GM18867 (cell line): Measurements from ENCODE around the gene MSANTD7.

Experiments
- ATAC-seq: cut with Tn5 transposase; IDR thresholded peaks from one replicate; pipeline ENCODE4 v1.9.1; 2021; ENCODE audit warnings: mild to moderate bottlenecking, moderate library complexity; ENCODE audit not compliant: unreplicated experiment

Gene MSANTD7

DNA sequence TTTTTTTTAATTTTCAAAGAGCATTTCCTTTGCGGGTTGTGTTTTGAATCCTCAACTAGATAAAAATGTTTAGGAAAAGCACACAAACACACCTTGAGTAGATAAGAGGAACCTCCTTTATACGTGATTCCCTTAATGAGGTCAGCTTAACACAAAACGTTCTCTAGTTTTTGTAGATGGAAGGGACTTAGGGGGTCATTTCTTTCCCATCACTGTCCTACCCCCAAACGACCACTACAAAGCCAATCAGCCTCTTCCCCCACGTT lies 41.8 kb downstream of the MSANTD7 start:
- ATAC-seq: no peak

DNA sequence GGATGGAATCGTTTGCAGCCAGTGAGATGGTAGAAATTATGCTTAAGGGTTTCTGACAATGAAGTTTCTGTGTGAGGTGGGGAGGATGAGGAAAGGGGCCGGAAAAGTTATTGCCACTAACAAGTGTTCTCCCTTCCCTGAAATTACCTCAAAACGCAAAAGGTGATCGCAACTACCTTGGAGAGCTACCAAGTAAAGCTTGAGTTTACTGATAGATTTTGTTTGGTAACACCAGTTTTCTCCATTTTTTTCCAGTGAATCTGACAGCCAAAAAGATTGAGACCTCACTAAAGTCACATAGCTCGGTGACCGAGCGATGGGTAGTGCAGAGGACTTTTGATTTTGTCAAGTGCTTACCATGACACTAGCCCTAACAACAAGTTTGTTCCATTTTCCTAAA lies 42.1 kb downstream of the MSANTD7 start:
- no peak for ATAC-seq

- no peak for ATAC-seq
These were observed 46.0 kb downstream of the MSANTD7 start for GRCh38 chr10:14884082-14884481.
